ENCODE results near the gene ARHGEF28. TPM values are rescaled to one million over a fixed set of nuclear protein-coding genes. Genes with fewer than 3 reads are reported as not detected.

Gene ARHGEF28
- total and polyA plus RNA-seq, 2 experiments from 2014 or later: 3.5 to 11.2 TPM

DNA sequence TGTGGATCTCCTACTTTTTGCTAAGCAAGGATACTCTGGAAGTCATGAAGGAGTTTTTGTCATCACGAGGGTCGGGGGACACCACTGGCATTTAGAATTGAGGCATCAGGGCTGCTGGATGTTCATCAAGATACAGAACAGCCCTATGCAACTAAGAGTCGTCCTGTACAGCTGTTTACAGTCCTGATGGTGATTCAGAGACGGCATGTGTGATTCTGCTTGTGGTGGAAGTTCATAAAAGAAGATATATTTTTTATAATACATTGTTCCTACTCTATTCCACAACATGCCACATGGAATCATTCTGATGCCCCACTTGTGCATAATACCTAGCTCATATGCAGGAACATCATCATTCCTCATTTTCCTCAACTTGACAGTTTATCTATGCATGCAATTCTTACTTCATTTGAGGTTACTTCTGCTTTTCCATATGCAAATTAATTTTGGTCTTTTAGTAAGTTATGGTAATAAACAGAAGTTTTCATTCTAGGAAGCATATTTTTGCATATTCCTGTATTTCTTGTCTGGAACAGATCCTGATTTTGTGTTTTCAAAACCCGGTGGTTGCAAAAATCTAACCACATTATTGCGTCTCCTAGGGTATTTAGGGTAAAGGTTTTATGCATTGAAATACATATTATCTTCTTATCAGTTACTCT lies 155.2 kb downstream of the ARHGEF28 start:
- Histone ChIP-seq H3K79me2 (no peaks in the 10 kb centered on the region), H3K9me3 (ENCODE audit: low read depth) (no peaks in the 10 kb centered on the region), H3K27ac (no peak overlapping the region), H3K4me3 (no peak overlapping the region), H3K36me3 (replicated peaks; ENCODE audit: insufficient read depth, low read depth) (no peaks in the 10 kb centered on the region), H3K4me1 (ENCODE audit: insufficient read depth) (peaks cover 10% of the 10 kb centered on the region), H3K27me3 (no peaks in the 10 kb centered on the region), H4K20me1 (ENCODE audit: insufficient read depth, poor library complexity, severe bottlenecking) (no peaks in the 10 kb centered on the region), H3K9me2 (replicated peaks; ENCODE audit: insufficient read depth) (no peaks in the 10 kb centered on the region), H3K4me2 (no peak overlapping the region), H2AFZ (no peak overlapping the region)
- TF ChIP-seq EZH2phosphoT487 (IDR thresholded peaks at IDR 0.05; ENCODE audit: low read depth, severe bottlenecking, unreplicated experiment) (no peak), EZH2 (IDR thresholded peaks at IDR 0.05; ENCODE audit: borderline replicate concordance) (no peak)
- TF ChIP-seq, protein P1, sequence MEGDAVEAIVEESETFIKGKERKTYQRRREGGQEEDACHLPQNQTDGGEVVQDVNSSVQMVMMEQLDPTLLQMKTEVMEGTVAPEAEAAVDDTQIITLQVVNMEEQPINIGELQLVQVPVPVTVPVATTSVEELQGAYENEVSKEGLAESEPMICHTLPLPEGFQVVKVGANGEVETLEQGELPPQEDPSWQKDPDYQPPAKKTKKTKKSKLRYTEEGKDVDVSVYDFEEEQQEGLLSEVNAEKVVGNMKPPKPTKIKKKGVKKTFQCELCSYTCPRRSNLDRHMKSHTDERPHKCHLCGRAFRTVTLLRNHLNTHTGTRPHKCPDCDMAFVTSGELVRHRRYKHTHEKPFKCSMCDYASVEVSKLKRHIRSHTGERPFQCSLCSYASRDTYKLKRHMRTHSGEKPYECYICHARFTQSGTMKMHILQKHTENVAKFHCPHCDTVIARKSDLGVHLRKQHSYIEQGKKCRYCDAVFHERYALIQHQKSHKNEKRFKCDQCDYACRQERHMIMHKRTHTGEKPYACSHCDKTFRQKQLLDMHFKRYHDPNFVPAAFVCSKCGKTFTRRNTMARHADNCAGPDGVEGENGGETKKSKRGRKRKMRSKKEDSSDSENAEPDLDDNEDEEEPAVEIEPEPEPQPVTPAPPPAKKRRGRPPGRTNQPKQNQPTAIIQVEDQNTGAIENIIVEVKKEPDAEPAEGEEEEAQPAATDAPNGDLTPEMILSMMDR (IDR thresholded peaks at IDR 0.05; ENCODE audit: poor library complexity): no peak
- WGBS (ENCODE audit: low lambda C conversion rate, missing lambda C conversion rate): 87% methylated on average over 6 of the region's 6 CpGs
- no peak for DNase-seq (ENCODE audit: low spot score)

DNA sequence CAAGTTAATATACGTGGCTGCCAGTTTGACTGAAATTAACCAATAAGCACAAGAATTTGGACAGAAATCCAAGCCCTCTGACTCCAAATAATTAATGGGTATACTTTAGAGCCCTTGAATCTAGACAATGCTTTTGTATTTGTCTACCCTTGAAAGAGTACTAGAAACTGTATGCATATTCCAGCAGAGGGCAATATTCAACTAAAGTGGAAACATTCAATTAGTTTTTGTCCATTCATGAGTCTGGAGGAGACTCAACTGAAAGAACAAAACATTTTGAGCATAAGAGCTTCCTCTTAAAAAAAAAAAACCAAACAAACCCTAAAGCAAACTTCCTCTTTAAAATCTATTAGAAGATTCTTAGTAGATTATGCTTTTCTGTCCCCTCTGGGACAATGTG lies 157.8 kb downstream of the ARHGEF28 start:
- no peaks in the 10 kb centered on the region for H3K36me3 ChIP-seq (replicated peaks; ENCODE audit: insufficient read depth, low read depth)
- DNase-seq (ENCODE audit: low spot score): no peak
- WGBS (ENCODE audit: low lambda C conversion rate, missing lambda C conversion rate): 79% methylated on average over 1 of the region's 1 CpG
- TF ChIP-seq, protein P1 (IDR thresholded peaks at IDR 0.05; ENCODE audit: poor library complexity): peak; percentile 37
- TF ChIP-seq EZH2phosphoT487 (IDR thresholded peaks at IDR 0.05; ENCODE audit: low read depth, severe bottlenecking, unreplicated experiment): no peak
- TF ChIP-seq EZH2 (IDR thresholded peaks at IDR 0.05; ENCODE audit: borderline replicate concordance): no peak
- no peaks in the 10 kb centered on the region for H3K9me2 ChIP-seq (replicated peaks; ENCODE audit: insufficient read depth)
- H3K4me1 ChIP-seq (ENCODE audit: insufficient read depth): peaks cover 10% of the 10 kb centered on the region
- no peak overlapping the region for H3K27ac ChIP-seq
- H3K4me2 ChIP-seq: no peak overlapping the region
- no peak overlapping the region for H3K4me3 ChIP-seq
- no peaks in the 10 kb centered on the region for H3K79me2 ChIP-seq
- H4K20me1 ChIP-seq (ENCODE audit: insufficient read depth, poor library complexity, severe bottlenecking): no peaks in the 10 kb centered on the region
- H3K27me3 ChIP-seq: no peaks in the 10 kb centered on the region
- no peak overlapping the region for H2AFZ ChIP-seq
- H3K9me3 ChIP-seq (ENCODE audit: low read depth): no peaks in the 10 kb centered on the region

DNA sequence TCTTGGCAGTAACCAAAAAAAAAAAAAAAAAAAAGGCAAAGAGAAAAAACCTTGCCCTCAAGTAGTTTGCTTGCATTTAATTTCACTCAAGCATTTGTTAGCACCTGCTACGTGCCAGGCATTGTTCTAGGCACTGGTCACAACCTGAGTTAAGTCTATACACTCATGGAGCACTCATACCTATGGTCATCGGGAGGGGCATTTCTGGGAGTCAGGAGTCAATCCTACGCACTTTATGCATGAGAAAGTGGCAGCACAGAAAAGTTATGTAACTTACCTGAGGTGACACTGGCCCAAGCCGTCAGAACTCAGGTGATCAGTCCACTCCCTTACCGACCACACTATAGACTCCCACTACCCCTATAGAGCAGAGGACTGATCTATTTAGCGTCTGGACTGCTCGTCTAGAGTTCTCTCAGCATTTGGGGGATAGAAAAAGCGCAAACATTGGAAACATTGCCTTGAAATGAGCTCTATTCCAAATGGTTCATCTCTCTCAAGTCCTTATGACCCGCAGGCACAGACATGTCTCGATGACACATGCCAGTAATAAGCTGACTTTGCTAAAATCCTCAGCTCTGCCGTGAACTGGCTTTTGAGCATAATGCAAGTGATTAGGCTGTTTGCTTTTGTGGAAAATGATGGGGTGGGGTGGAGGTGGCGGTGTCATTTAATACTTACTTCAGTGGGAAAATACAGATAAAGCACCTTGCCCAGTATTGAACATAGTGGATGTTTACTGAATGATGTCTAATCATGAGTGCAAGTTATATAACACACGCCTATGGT lies 160.2 kb downstream of the ARHGEF28 start:
- Histone ChIP-seq H3K27ac (peak overlapping the region; percentile 50), H3K27me3 (no peaks in the 10 kb centered on the region), H3K4me1 (ENCODE audit: insufficient read depth) (no peaks in the 10 kb centered on the region), H2AFZ (no peak overlapping the region), H3K36me3 (replicated peaks; ENCODE audit: insufficient read depth, low read depth) (no peaks in the 10 kb centered on the region), H4K20me1 (ENCODE audit: insufficient read depth, poor library complexity, severe bottlenecking) (no peaks in the 10 kb centered on the region), H3K9me2 (replicated peaks; ENCODE audit: insufficient read depth) (no peaks in the 10 kb centered on the region), H3K4me2 (no peak overlapping the region), H3K4me3 (no peak overlapping the region), H3K9me3 (ENCODE audit: low read depth) (no peaks in the 10 kb centered on the region), H3K79me2 (no peaks in the 10 kb centered on the region)
- TF ChIP-seq, protein P1 (IDR thresholded peaks at IDR 0.05; ENCODE audit: poor library complexity): no peak
- no peak for TF ChIP-seq EZH2 (IDR thresholded peaks at IDR 0.05; ENCODE audit: borderline replicate concordance)
- DNase-seq (ENCODE audit: low spot score): peak; percentile 49
- 81% methylated on average over 13 of the region's 13 CpGs for WGBS (ENCODE audit: low lambda C conversion rate, missing lambda C conversion rate)
